C4-2B (cell line): ENCODE data around the gene USH2A.

Experiments used
- CTCF ChIP-seq: fragments of 450-650 bp; conservative IDR thresholded peaks from 2 replicates; pipeline ENCODE4 v1.5.1; 2017; ENCODE audit warnings: mild to moderate bottlenecking
- ZFX ChIP-seq: fragments of 450-650 bp; IDR thresholded peaks from 2 replicates; pipeline ENCODE4 v1.6.1; 2017

DNA sequence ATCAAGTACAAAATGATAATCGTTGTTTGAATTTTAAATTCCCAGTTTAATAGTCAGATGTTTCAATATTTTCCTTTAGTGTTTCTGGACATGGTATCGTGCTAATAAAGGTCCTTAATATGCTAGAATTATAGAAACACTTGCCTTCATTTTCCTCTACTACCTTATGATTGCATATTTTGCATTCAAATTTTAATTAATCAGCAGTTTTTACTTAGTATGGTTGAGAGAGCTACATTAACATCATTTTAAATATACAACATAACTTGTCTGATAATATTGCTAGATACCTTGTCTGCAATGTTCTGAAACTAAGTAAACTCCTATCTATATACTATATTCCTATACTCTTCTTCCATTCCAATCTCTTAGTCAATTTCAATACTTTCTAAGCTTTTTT lies 66.3 kb downstream of the USH2A start:
- TF ChIP-seq CTCF = no peak
- no peak for TF ChIP-seq ZFX
